GM18868 (cell line): Measurements from ENCODE around the gene HOXC5.

Source experiments
- ATAC-seq: cut with Tn5 transposase; IDR thresholded peaks from one replicate; pipeline ENCODE4 v1.9.1; 2021; ENCODE audit warnings: mild to moderate bottlenecking, moderate library complexity; ENCODE audit not compliant: unreplicated experiment

Gene HOXC5

DNA sequence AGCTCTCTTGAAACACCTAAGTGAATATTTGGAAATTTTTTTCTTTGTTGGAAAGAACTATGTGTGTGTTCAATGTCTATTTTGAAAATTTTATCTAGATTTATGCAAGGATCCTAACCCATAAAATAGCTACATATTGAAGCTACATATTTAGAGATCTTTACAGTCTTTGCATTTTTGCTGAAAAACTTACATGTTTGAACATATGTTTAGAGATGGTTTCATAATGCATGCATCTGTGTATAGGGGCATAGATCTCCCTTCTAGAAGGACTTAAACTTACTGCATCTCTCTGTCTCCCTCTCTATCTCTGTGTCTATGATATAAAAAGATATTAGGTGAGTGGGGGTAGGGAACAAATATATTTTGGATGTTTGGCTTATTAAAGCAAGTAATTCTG is 12.6 kb downstream of the HOXC5 start:
- no peak for ATAC-seq

DNA sequence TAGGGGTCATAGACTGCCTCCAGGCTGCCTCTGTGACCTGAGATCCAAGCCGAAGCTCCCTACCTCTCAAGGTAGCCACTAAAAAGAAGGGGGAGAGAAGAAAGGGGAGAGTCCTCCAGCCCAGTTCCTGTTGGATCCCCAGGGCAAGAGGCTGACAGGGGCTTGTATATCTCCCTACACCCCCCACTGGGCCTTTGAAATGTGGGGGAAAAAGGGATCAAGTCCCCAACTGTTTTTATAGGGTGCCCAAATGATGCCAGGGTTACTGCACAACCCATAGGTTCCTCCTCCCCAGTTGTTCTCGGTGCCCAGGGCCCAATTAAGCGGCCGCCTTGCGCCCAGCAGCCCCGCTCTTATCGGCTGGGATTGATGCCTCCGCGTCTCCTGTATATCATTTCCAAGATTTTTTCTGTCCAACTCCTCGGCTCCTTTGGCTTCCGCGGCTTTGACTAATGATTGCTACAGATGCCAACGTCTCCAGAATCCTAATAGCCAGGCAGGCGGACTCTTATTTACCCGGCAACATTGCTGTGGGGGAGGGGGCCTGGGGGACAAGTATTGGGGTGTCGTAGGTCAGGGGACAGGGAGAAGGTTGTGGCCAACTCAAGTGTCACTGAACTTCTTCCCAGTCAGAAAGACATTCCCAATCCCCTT is 13.1 kb downstream of the HOXC5 start:
- no peak for ATAC-seq

DNA sequence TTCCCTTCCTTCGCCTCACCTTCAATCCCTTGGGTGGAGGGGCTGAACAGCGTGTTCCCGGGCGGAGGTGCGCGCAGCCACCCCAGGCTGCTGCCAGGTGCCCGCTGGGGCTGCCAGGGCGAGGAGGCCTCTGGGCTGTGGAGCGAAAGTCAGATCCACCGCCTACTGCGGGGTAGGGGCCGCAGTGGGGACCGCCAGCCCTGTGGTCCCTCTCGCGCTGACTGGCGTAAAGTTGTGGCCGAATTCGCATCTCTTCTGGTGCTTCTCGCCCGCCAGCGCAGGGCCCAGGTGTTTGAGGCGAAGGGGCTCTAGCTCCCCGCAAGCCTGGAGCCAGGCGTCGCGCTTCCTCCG is 13.9 kb downstream of the HOXC5 start:
- no peak for ATAC-seq

DNA sequence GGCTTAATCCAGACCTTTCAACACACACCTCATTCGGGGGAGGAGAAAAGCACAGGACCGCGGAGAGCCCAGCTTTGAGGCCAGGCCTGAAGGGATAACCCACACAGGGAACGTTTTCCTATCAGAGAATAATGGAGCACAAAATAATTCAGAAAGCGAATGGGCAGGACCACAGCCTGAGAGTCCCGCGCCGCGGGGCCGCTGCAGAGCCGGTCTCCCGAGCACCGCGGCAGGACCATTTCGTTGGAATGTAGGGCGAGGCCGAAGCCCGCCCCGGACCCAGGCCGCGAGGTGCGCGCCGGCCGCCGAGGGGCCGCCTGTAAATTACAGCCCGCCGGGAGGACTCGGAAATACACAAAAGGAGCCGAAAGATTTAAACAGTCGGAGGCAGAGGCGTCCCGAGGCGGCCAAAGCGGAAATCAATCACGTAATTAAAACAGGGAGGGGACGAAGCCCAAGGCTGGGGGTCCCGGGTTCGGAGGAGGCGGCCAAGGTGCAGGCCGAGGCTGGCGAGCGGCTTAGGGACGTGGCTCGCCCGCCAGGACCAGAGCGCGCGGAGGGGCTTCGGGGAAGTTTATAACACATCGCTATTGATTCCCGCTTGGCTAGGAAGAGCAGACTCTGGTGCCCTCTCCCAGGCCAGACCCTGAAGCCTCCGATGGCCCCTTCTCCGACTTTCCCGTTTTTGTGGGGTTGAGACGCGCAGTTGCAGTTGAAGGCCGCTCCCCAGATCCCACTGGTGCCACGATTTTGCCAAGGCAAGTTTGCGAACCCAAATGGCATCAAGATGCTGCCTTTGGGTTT is 14.5 kb downstream of the HOXC5 start:
- no peak for ATAC-seq

DNA sequence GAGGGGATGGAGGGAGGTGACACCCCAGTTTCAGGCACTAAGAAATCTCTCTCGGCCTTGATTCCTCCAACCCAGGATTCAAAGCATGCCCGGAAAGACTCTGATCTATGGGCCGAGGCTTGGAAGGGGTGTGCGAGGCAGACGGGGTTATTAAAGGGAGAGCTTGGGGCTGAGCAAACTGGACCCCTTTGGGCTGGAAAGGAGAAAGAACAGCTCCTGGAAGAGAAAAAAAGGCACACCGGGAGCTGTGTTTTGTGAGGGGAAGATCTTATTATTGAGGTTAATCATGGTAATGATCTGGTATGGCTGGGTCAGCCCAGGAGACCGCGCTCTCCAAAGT is 15.1 kb downstream of the HOXC5 start:
- no peak for ATAC-seq

DNA sequence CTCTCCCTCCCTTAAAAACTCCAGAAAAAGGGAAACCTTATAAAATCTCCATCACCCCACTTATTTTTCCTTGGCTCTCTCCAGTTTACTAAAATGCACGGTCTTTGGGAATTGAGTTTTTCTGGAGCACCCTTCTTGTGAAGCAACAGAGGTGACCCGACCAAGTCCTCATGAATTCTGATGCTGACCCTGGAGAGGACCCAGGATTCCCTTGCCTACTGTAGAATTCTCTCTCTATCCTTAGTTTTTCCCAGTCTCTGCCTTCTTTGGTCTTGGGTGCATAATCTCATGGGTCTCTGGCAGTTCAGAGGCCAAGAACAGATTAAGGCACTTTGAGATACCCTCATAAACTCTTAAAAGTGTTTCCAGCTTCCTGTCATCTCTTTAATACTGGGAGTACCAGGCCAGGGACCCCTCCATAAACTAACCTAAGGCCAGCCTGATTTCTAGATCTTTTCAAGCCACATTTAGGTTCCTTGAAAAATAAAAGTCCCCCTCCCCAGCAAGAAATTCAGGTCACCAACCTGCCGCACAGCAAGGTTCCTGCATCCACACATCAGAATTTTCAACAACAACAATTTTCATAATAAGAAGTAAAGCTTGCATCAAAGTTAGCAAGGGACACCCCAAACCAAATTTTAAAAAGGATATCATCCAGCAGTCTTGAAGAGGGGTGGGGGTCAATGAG is 15.7 kb downstream of the HOXC5 start:
- no peak for ATAC-seq

DNA sequence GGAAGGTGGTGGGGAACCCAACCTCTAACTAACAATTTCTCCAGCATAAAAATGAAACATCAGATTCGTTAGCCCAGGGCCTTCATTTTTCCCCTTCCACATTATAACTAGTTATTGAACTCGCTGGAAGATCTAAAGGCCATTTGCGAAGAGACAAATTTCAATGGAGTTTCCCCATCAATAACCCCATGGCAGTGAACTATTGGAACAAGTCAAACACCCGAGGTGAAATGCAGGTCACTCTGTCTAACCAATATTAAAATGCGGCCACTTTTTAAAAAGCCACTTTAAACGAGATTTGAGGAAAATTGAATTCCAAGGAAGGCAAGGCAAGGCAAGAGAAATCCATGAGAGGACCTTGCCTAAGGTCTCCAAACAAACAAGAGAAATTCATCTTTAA is 16.3 kb downstream of the HOXC5 start:
- no peak for ATAC-seq

DNA sequence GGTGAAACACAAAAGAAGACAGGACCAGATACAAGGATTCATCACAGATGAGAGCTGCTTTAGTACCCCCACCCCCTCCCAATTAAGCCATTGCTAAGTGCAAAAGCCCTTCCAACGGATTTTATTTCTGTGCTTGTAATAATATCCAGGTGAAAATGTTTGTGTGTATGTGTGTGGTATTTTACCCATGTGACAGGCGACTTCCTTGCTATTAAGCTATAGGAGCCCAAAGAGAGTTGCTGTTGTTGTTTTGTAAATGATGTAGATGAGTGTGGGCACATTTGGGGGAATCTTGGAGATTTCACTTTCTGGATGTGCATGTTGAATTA is 17.6 kb downstream of the HOXC5 start:
- no peak for ATAC-seq

DNA sequence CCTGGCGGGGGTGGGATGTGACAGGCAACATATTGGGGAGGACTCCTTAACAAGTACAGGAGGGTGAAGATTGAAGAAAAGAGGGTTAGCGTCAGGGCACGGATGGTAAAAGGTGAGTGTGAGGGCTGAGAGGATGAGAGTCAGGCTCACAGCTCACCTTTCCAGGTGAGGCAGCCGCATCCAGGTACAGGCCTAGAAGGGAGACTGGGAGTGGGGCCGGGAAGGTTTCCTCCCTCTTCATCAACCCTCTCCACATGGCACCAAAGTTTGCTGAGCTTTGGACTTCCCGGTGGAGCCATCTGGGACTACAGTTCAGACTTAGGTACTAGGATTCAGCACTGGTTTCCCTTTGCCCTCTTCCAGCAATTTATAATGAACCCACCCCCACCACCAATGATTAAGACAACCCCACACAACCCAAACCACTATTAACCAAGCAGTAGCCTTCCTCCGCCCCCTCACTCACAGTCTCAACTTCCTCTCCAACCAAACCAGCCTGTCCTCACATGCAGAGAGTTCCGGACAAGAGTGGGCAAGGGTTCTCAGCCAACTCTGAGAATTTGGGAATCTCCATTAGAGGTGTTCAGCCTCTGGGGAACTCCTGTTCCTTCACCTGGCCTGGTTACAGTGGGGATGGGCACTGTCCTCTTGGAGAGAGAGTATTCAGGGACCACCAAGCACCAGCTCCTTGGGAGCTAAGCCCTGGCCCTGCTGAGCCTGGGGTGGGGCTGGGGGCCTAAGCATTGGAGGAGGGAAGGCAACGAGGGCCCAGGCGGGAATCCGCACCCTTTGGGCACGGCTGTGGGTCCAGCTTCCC is 18.4 kb downstream of the HOXC5 start:
- ATAC-seq: no peak

DNA sequence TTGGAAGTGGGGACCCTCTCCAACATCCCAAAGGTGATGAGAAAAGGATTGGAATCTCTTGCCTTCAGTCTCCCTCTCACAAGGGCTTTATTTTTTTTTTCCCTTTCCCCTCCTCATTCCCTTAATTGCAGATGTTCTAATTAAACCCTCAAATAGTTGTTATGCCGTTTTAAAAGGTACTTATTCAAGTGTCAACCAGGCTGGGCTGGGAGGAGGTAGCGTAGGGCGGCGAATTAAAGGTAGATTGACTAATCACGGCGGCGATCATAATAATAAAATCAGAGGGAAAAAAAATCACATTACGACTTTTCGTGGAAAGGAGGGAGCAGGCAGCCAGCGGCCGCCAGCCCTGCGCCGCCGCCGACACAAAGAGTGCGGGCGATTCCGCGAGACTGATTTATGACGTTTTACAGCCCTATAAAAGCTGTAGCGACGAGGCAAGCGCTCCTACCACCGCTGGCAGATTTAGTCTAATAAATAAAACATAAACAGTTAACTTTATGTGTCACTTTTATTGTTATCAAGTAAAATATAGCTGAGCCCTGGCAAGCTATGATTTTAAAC is 19.1 kb downstream of the HOXC5 start:
- ATAC-seq: no peak

DNA sequence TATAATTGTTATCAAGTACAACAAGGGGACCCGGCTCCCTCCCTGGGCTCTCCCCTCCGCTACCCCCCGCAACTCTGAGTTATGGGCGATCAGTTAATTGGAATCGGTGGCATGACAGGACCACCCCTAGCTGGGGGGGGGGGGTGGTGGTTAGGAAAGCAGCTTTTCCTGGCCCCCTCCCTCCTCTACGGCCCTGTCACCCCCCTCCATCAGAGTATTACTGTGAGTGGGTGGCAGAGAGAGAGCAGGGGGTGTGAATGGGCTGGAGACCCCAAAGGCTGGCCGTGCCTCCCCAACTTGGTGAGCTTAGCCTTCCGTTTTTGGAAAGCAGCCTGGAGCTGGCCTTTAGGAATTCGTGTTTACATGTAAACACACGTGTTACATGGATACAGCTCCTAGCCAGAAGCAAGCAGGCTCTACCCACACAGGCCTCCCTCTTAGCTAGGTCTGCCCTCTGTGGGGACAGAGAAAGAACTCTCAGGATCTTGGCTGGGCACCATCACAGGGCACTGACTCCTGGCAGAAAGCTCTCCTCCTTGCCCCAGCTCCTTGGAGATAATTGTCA is 19.7 kb downstream of the HOXC5 start:
- ATAC-seq: no peak

DNA sequence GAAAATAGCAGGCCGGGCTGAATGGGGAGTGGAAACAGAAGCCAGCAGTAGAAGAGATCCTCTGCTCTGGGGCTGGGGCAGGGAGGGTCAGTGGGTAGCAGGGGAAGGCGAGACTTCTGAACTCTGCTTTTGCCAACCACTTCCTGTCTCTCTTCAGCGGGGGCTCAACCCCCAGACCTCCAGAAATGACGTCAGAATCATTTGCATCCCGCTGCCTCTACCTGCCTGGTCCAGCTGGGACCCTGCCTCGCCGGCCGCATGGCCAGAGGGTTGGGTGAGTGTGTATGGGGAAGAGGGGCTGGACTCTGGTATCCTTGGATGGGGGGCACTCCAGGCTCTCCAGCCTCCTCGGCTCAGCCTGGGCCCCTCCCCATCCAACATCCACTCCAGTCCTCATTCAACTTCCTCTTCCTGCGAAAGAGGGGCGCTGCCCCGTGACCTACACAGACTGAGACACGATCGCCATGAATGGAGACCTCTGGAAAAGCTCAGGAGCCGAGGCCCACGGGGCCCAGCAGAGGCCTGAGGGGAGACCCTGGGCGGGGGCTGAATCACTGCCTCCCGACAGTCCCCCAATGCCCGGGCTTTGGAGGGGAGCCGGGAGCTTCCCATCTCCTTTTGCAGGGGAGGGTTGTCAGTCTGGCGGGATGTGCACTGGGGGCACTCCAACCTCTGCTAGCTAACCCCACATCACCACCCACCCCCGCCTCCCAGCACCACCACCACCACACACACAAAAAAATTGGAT is 20.3 kb downstream of the HOXC5 start:
- ATAC-seq: peak; percentile 62

DNA sequence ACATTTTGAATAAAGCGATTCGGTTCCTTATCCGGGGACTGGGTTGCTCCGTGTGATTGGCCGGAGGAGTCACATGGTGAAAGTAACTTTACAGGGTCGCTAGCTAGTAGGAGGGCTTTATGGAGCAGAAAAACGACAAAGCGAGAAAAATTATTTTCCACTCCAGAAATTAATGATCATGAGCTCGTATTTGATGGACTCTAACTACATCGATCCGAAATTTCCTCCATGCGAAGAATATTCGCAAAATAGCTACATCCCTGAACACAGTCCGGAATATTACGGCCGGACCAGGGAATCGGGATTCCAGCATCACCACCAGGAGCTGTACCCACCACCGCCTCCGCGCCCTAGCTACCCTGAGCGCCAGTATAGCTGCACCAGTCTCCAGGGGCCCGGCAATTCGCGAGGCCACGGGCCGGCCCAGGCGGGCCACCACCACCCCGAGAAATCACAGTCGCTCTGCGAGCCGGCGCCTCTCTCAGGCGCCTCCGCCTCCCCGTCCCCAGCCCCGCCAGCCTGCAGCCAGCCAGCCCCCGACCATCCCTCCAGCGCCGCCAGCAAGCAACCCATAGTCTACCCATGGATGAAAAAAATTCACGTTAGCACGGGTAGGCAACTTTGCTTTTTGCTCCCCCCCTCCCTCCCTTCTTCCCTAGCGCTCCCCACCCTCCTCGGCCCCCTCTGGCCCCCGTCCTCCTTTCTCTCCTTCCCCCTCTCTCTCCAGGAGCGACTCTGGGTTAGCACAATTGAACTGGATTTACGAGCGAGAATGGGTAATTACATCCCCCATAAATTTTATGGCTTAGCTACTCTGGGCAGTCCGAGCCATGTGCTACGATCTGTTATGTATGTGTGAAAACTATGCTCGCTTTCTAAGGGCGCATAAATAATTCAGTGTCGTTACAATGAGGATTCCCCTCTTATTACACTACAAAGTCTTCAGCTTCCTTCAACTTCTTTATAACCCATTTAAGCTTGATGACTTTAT is 21.2 kb downstream of the HOXC5 start, which contains the start of gene HOXC4:
Gene HOXC4, plus strand, starts transcription at position 85 of the 991 bp plus-strand sequence. Its CDS starts 88 bp downstream, at position 173.
- peak; percentile 42 for ATAC-seq

DNA sequence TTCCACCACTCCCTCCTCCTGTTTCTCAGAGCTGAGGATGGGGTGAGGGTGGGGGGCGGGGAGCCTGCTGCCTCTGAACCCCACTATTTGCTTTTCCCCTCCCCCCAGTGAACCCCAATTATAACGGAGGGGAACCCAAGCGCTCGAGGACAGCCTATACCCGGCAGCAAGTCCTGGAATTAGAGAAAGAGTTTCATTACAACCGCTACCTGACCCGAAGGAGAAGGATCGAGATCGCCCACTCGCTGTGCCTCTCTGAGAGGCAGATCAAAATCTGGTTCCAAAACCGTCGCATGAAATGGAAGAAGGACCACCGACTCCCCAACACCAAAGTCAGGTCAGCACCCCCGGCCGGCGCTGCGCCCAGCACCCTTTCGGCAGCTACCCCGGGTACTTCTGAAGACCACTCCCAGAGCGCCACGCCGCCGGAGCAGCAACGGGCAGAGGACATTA is 21.9 kb downstream of the HOXC5 start:
- ATAC-seq: no peak

DNA sequence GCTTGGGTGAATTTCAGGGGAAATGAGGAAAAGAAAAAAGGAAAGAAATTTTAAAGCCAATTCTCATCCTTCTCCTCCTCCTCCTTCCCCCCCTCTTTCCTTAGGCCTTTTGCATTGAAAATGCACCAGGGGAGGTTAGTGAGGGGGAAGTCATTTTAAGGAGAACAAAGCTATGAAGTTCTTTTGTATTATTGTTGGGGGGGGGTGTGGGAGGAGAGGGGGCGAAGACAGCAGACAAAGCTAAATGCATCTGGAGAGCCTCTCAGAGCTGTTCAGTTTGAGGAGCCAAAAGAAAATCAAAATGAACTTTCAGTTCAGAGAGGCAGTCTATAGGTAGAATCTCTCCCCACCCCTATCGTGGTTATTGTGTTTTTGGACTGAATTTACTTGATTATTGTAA is 22.7 kb downstream of the HOXC5 start:
- ATAC-seq: no peak

DNA sequence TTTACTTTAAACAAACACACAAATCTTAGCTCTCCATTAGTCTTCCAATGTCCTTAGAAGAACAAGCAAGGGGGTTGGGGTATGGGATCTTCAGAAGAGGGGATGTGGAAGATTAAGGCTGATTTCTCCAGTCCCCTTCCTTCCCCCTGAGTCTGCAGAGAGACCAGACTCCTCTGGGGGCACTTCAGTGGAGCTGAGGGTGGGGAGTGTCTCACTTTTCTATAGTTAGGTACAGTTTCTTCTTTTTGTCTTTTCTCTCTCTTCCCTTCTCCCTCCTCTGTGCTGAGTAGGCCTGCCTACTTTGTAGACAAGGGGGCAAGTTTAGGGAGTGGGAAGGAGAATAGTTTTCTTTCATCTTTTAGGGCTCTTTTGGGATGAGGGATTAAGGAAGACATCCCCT is 23.3 kb downstream of the HOXC5 start:
- no peak for ATAC-seq

DNA sequence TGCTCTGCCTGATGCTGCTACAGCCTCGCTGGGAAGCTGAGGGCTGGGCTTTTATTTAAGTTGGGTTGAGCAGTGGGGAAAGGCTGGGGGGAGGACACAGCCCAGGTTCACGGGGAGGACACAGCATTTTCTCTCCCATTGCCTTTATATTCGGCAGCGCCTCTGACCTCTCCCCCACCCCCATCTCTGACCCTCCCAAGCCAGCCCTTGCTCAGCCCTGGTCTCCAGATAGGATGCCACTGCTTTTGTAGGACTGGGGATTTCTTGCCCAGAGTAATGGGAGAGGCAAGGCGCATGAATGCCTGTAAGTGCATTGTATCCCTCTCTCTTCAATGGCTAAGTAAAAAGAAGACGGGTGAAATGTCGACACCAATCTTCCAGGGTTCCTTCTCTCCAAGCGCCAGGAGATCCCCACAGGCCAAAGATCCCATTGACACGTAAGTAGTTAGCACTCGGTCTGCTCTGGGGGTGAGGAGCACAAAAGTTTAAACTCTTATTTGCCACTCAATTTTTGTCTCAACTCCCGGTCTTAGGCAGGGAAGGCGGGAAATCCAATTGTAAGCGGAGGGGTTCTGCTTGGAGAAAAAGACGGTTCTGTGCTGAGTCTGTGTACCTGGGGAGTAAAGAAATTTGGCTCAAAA is 25.4 kb downstream of the HOXC5 start:
- ATAC-seq: no peak

DNA sequence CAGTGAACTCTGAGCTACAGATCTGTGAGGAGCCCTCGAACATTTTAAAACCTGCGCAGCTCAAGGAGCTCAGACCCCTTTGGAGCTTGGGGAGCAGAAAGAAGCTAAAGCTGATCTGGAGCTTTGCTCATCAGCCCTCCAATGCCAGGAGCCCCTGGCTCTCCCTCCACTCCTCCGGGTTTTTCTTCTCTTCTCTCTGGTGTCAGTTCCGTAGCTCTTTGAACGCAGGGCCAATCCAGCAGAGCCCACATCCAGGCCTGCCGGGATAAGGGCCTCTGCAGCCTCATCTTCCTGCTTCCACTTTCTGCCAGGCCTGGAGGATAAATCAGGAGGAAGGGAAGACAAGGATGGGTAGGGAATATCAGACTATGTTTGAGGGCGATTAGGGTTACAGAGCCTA is 26.8 kb downstream of the HOXC5 start:
- no peak for ATAC-seq
